Panc1 (cell line): Measurements from ENCODE around the gene TP53AIP1.

Experiments used
- CTCF ChIP-seq: fragments of 450-650 bp; IDR thresholded peaks from 2 replicates; pipeline ENCODE4 v1.5.1; 2017; ENCODE audit warnings: mild to moderate bottlenecking
- POLR2AphosphoS5 ChIP-seq: IDR thresholded peaks from 2 replicates; pipeline ENCODE4 v1.6.1; 2012; ENCODE audit warnings: mild to moderate bottlenecking, low read depth, low read length, moderate library complexity
- SIN3A ChIP-seq: IDR thresholded peaks from 2 replicates; pipeline ENCODE4 v1.6.1; 2012; ENCODE audit warnings: low read depth, mild to moderate bottlenecking, low read length, moderate library complexity, borderline replicate concordance; ENCODE audit not compliant: insufficient read depth
- TCF7L2 ChIP-seq: IDR thresholded peaks from 2 replicates; pipeline ENCODE4 v1.6.1; 2011; ENCODE audit warnings: mild to moderate bottlenecking, low read depth, low read length, inconsistent platforms

- TF ChIP-seq CTCF: no peak
- no peak for TF ChIP-seq SIN3A
- no peak for TF ChIP-seq POLR2AphosphoS5
- no peak for TF ChIP-seq TCF7L2
Measured at GRCh38 chr11:128916037-128916572, 26.6 kb downstream of the TP53AIP1 start.
